Ishikawa (cell line): ENCODE results near the gene RUNX1.

Experiments used
- CEBPB ChIP-seq: IDR thresholded peaks from 2 replicates; pipeline ENCODE4 v1.6.1; 2012
- EP300 ChIP-seq: IDR thresholded peaks from 2 replicates; pipeline ENCODE4 v1.6.1; 2012; ENCODE audit warnings: borderline replicate concordance
- FOXM1 ChIP-seq: IDR thresholded peaks from 2 replicates; pipeline ENCODE4 v1.6.1; 2012; ENCODE audit warnings: low read depth, borderline replicate concordance
- NFIC ChIP-seq: IDR thresholded peaks from 2 replicates; pipeline ENCODE4 v1.6.1; 2012
- RAD21 ChIP-seq: IDR thresholded peaks from 2 replicates; pipeline ENCODE4 v1.6.1; 2012; ENCODE audit warnings: low read depth
- YY1 ChIP-seq: IDR thresholded peaks from 2 replicates; pipeline ENCODE4 v1.6.1; 2012; ENCODE audit warnings: low read depth
- ZBTB7A ChIP-seq: IDR thresholded peaks from 2 replicates; pipeline ENCODE4 v1.6.1; 2012; ENCODE audit warnings: low read depth
- TF ChIP-seq, protein P1 (sequence below): IDR thresholded peaks from 2 replicates; pipeline ENCODE4 v1.6.1; 2012
- TF ChIP-seq, protein P2 (sequence below): IDR thresholded peaks from 2 replicates; pipeline ENCODE4 v1.6.1; 2012; ENCODE audit warnings: low read depth, mild to moderate bottlenecking

DNA sequence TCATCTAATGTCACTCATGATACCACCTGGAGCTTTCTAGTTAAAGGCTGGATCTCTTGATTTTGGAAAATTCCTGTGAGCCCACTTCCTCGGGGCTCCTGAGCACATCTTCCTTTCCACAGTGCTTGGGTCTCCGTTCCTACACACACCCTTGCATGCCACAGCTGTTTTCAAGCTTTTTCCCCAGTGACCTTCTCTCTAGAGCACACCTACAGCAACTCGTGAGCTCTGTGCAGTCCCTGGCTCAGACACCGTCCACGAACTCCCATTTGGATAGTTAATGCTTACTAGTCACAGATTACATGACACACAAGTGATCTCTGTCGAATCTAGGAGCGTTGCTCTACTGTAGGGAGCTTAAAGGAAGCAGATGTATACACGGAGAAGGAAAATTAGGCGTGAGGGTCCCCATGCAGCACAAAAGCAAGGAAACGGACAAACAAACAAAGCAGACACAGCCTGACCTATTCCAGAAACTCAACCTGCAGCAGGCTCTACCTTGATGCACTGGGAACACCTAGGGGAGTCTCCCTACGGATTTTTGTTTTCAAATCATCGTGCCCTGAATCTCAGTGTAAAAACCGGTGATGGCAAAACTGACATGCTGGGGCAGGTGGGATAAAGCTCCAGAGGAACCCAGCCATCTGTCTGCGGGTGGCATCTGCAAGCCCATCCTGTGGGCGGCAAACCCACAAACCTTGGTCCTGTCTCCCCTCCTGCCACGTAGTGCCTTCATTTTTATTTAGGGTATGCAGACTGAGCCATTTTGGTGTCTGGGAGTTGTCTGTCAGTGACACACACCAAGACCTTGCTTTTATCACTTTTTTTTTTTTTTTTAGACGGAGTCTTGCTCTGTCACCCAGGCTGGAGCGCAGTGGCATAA is 177.8 kb downstream of the RUNX1 start:
- TF ChIP-seq RAD21: no peak
- TF ChIP-seq, protein P1, sequence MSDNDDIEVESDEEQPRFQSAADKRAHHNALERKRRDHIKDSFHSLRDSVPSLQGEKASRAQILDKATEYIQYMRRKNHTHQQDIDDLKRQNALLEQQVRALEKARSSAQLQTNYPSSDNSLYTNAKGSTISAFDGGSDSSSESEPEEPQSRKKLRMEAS: no peak
- no peak for TF ChIP-seq YY1
- TF ChIP-seq NFIC: no peak
- no peak for TF ChIP-seq CEBPB
- no peak for TF ChIP-seq ZBTB7A
- TF ChIP-seq FOXM1: no peak
- TF ChIP-seq, protein P2, sequence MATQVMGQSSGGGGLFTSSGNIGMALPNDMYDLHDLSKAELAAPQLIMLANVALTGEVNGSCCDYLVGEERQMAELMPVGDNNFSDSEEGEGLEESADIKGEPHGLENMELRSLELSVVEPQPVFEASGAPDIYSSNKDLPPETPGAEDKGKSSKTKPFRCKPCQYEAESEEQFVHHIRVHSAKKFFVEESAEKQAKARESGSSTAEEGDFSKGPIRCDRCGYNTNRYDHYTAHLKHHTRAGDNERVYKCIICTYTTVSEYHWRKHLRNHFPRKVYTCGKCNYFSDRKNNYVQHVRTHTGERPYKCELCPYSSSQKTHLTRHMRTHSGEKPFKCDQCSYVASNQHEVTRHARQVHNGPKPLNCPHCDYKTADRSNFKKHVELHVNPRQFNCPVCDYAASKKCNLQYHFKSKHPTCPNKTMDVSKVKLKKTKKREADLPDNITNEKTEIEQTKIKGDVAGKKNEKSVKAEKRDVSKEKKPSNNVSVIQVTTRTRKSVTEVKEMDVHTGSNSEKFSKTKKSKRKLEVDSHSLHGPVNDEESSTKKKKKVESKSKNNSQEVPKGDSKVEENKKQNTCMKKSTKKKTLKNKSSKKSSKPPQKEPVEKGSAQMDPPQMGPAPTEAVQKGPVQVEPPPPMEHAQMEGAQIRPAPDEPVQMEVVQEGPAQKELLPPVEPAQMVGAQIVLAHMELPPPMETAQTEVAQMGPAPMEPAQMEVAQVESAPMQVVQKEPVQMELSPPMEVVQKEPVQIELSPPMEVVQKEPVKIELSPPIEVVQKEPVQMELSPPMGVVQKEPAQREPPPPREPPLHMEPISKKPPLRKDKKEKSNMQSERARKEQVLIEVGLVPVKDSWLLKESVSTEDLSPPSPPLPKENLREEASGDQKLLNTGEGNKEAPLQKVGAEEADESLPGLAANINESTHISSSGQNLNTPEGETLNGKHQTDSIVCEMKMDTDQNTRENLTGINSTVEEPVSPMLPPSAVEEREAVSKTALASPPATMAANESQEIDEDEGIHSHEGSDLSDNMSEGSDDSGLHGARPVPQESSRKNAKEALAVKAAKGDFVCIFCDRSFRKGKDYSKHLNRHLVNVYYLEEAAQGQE: no peak
- TF ChIP-seq EP300: no peak
